GM12878 (cell line): ENCODE data around the gene YKT6. TPM values are rescaled to one million over a fixed set of nuclear protein-coding genes. Genes with fewer than 3 reads are reported as not detected.
A peak's percentile ranks its signal among the peaks of the same experiment; 100 is the strongest.

Experiments used
- ATF7 ChIP-seq: fragments of 450-650 bp; IDR thresholded peaks from 2 replicates; pipeline ENCODE4 v1.6.1; 2016; ENCODE audit warnings: low read depth, mild to moderate bottlenecking
- BCL3 ChIP-seq: IDR thresholded peaks from 2 replicates; pipeline ENCODE4 v1.6.1; 2011; ENCODE audit warnings: borderline replicate concordance, low read depth, mild to moderate bottlenecking, moderate library complexity, low read length; ENCODE audit not compliant: insufficient read depth, poor library complexity, severe bottlenecking
- BRCA1 ChIP-seq: IDR thresholded peaks from 2 replicates; pipeline ENCODE4 v1.6.1; 2011; ENCODE audit warnings: low read depth, low read length, improper control_type of control experiment
- CEBPZ ChIP-seq: fragments of 150-350 bp; IDR thresholded peaks from 2 replicates; pipeline ENCODE4 v1.6.1; 2016; ENCODE audit warnings: low read depth, low read length
- CREB1 ChIP-seq: IDR thresholded peaks from 2 replicates; pipeline ENCODE4 v1.6.1; 2012; ENCODE audit warnings: low read depth, mild to moderate bottlenecking, inconsistent platforms
- DPF2 ChIP-seq: fragments of 450-650 bp; IDR thresholded peaks from 2 replicates; pipeline ENCODE4 v1.6.1; 2017; ENCODE audit warnings: mild to moderate bottlenecking
- EP300 ChIP-seq, 2 experiments: fragments of 150-350 bp in 1 of 2; IDR thresholded peaks; 2 replicates each; pipeline ENCODE4 v1.6.1; 2011 to 2012; ENCODE audit warnings: low read depth in 2 of 2, low read length in 2 of 2, borderline replicate concordance in 1 of 2, improper control_type of control experiment in 1 of 2, inconsistent platforms in 1 of 2; ENCODE audit not compliant: control insufficient read depth in 1 of 2
- GABPA ChIP-seq: IDR thresholded peaks from 2 replicates; pipeline ENCODE4 v1.6.1; 2014; ENCODE audit warnings: antibody characterized with exemption, low read depth, mild to moderate bottlenecking, inconsistent platforms
- HDAC6 ChIP-seq: fragments of 200-600 bp; sonication (generic); IDR thresholded peaks from one replicate; pipeline ENCODE4 v1.8.0; 2017; ENCODE audit warnings: antibody characterized with exemption; ENCODE audit not compliant: unreplicated experiment
- HDGF ChIP-seq: fragments of 450-650 bp; IDR thresholded peaks from 2 replicates; pipeline ENCODE4 v1.6.1; 2016; ENCODE audit warnings: antibody characterized with exemption
- HSF1 ChIP-seq: fragments of 150-350 bp; IDR thresholded peaks from 2 replicates; pipeline ENCODE4 v1.6.1; 2014; ENCODE audit warnings: mild to moderate bottlenecking, low read depth, low read length
- IKZF2 ChIP-seq, 2 experiments: fragments of 450-650 bp; IDR thresholded peaks; 2 replicates each; pipeline ENCODE4 v1.6.1; 2017; ENCODE audit warnings: mild to moderate bottlenecking in 2 of 2, moderate library complexity in 2 of 2
- MLLT1 ChIP-seq: fragments of 450-650 bp; IDR thresholded peaks from 2 replicates; pipeline ENCODE4 v1.6.1; 2016; ENCODE audit warnings: mild to moderate bottlenecking
- NFXL1 ChIP-seq: fragments of 450-650 bp; IDR thresholded peaks from 2 replicates; pipeline ENCODE4 v1.6.1; 2017; ENCODE audit warnings: antibody characterized with exemption, mild to moderate bottlenecking, borderline replicate concordance
- PKNOX1 ChIP-seq: fragments of 450-650 bp; IDR thresholded peaks from 2 replicates; pipeline ENCODE4 v1.6.1; 2016; ENCODE audit warnings: mild to moderate bottlenecking
- RAD51 ChIP-seq: fragments of 450-650 bp; IDR thresholded peaks from 2 replicates; pipeline ENCODE4 v1.6.1; 2016; ENCODE audit warnings: moderate library complexity, mild to moderate bottlenecking, inconsistent platforms
- SIN3A ChIP-seq: IDR thresholded peaks from 2 replicates; pipeline ENCODE4 v1.6.1; 2012; ENCODE audit warnings: low read depth, low read length, improper control_type of control experiment
- SIX5 ChIP-seq: IDR thresholded peaks from 2 replicates; pipeline ENCODE4 v1.6.1; 2011; ENCODE audit warnings: mild to moderate bottlenecking, low read depth, low read length, moderate library complexity; ENCODE audit not compliant: severe bottlenecking
- SMC3 ChIP-seq: IDR thresholded peaks from 2 replicates; pipeline ENCODE4 v1.6.1; 2011; ENCODE audit warnings: low read length, improper control_type of control experiment, borderline replicate concordance
- SREBF2 ChIP-seq: IDR thresholded peaks from 2 replicates; pipeline ENCODE4 v1.6.1; 2012; ENCODE audit warnings: mild to moderate bottlenecking, low read length
- STAT3 ChIP-seq: IDR thresholded peaks from 2 replicates; pipeline ENCODE4 v1.6.1; 2011; ENCODE audit warnings: low read depth, low read length, improper control_type of control experiment
- TARDBP ChIP-seq: IDR thresholded peaks from 2 replicates; pipeline ENCODE4 v1.6.1; 2016; ENCODE audit warnings: borderline replicate concordance
- polyA plus RNA-seq, 11 experiments: library from polyadenylated mRNA; depleted of rRNA in 4 of 11; unstranded in 6 of 11; stranded (reverse) in 5 of 11; fragments of >200 nt; fragmentation: Nextera tagmentation in 4 of 11; fragmentation: Illumina TruSeq in 1 of 11; extraction: Ambion mirVana in 4 of 11; extraction: Trizol in 1 of 11; gene quantifications; 1 replicate in 1 of 11; 2 replicates in 10 of 11; pipeline versions ENCODE4 v1.2.1 to v1.2.3, GENCODE V29; 2011 to 2016; ENCODE audit warnings: inconsistent platforms in 2 of 11, missing spikeins in 2 of 11, low read depth in 1 of 11
- total RNA-seq, 4 experiments: library from RNA; depleted of rRNA in 3 of 4; stranded (reverse); fragments of >200 nt in 3 of 4; fragmentation: Illumina TruSeq in 1 of 4; extraction: Trizol in 1 of 4; gene quantifications; 2 replicates each; pipeline versions ENCODE4 v1.2.1 to v1.2.3, GENCODE V29; 2013 to 2021

YKT6 gene
- total and polyA plus RNA-seq, 10 of the 15 experiments (the other 5 are each of a cell fraction or from before 2014, with no cell fraction given) = 1.7 to 95.2 (median 70.5) TPM

- TF ChIP-seq EP300 (IDR thresholded peaks at IDR 0.05; ENCODE audit: borderline replicate concordance in 1 of 2, control insufficient read depth in 1 of 2, low read depth in 2 of 2, low read length in 2 of 2) = no peak
- TF ChIP-seq HSF1 = no peak
- TF ChIP-seq NFXL1 = no peak
- 0 out of 2 replicates have a peak, but pooled peaks have one; percentile 39 for TF ChIP-seq TARDBP
- no peak for TF ChIP-seq STAT3
- peak; percentile 97 for TF ChIP-seq GABPA
- TF ChIP-seq RAD51 = no peak
- TF ChIP-seq SREBF2 = peak; percentile 76
- TF ChIP-seq ATF7 = no peak
- TF ChIP-seq HDGF = 0 out of 2 replicates have a peak, but pooled peaks have one; percentile 50
- TF ChIP-seq HDAC6 = peak; percentile 26
- TF ChIP-seq SIX5 = peak; percentile 51
- TF ChIP-seq BRCA1 = no peak
- peak; percentile 78 for TF ChIP-seq CREB1
- no peak for TF ChIP-seq IKZF2 (IDR thresholded peaks at IDR 0.05)
- TF ChIP-seq PKNOX1 = peak; percentile 41
- peak; percentile 91 for TF ChIP-seq SIN3A
- TF ChIP-seq MLLT1 = peak; percentile 59
- no peak for TF ChIP-seq CEBPZ
- no peak for TF ChIP-seq DPF2
- no peak; the same call in 1 of the 2 replicates for TF ChIP-seq SMC3
- no peak for TF ChIP-seq BCL3
Observed at GRCh38 chr7:44200699-44201461, at the start of gene YKT6 (continued).
